Transverse colon (tissue), 3 donors: Measurements from ENCODE around the gene ADCY5.
"Not testable (repeated sequence)": the region's sequence is repeated elsewhere in the genome, so short reads cannot be mapped to it uniquely, and the experiment has no call there.

Experiments used
- POLR2A ChIP-seq: fragments of 450-650 bp; IDR thresholded peaks from one replicate; pipeline ENCODE4 v1.6.1; 2016; ENCODE audit warnings: antibody characterized with exemption, mild to moderate bottlenecking, moderate library complexity
- TF ChIP-seq, protein P1 (sequence below), 5 experiments: fragments of 200-600 bp in 3 of 5; fragments of 450-650 bp in 2 of 5; sonication (generic) in 3 of 5; IDR thresholded peaks; 1 replicate in 2 of 5; 2 replicates in 3 of 5; pipeline ENCODE4 v1.5.1; 2016 to 2017; ENCODE audit warnings: antibody characterized with exemption in 5 of 5, inconsistent platforms in 3 of 5, mild to moderate bottlenecking in 2 of 5, moderate library complexity in 1 of 5

GRCh38 chr3:123239186-123239585 is 209.7 kb downstream of the ADCY5 start:
- TF ChIP-seq, protein P1, sequence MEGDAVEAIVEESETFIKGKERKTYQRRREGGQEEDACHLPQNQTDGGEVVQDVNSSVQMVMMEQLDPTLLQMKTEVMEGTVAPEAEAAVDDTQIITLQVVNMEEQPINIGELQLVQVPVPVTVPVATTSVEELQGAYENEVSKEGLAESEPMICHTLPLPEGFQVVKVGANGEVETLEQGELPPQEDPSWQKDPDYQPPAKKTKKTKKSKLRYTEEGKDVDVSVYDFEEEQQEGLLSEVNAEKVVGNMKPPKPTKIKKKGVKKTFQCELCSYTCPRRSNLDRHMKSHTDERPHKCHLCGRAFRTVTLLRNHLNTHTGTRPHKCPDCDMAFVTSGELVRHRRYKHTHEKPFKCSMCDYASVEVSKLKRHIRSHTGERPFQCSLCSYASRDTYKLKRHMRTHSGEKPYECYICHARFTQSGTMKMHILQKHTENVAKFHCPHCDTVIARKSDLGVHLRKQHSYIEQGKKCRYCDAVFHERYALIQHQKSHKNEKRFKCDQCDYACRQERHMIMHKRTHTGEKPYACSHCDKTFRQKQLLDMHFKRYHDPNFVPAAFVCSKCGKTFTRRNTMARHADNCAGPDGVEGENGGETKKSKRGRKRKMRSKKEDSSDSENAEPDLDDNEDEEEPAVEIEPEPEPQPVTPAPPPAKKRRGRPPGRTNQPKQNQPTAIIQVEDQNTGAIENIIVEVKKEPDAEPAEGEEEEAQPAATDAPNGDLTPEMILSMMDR (IDR thresholded peaks at IDR 0.05): not testable (repeated sequence)
- TF ChIP-seq POLR2A: not testable (repeated sequence)
